Esophagus squamous epithelium (tissue), 4 donors: ENCODE data around the gene GBE1.

ENCODE experiments used
- POLR2A ChIP-seq, 4 donors: fragments of 450-650 bp; IDR thresholded peaks; one replicate each; pipeline ENCODE4 v1.6.1; 2017; ENCODE audit warnings: antibody characterized with exemption in 4 of 4, mild to moderate bottlenecking in 4 of 4, moderate library complexity in 3 of 4
- TF ChIP-seq, protein P1 (sequence below), 6 experiments: fragments of 450-650 bp in 4 of 6; fragments of 200-600 bp in 2 of 6; sonication (generic) in 2 of 6; IDR thresholded peaks; one replicate each; pipeline ENCODE4 v1.5.1; 2016 to 2019; ENCODE audit warnings: antibody characterized with exemption in 6 of 6, mild to moderate bottlenecking in 4 of 6, moderate library complexity in 4 of 6

DNA sequence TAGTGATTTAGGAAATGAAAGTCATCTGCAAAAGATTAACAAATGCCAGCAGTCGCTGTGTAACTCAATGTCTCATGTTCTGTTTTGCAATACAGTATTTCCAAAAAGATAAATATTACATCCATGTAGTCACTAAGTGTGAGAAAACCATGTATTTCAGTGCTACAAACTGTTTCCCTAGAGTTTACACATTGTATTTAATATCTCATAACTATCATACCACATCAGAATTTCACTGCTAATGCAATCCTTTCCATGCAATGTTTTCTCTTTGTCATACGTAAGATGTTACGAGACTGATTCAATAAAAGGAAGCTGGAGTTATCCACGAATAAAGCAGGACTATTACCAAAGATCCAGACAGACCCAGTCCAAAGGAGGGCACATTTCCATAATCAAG is 269.4 kb downstream of the GBE1 start:
- TF ChIP-seq, protein P1, sequence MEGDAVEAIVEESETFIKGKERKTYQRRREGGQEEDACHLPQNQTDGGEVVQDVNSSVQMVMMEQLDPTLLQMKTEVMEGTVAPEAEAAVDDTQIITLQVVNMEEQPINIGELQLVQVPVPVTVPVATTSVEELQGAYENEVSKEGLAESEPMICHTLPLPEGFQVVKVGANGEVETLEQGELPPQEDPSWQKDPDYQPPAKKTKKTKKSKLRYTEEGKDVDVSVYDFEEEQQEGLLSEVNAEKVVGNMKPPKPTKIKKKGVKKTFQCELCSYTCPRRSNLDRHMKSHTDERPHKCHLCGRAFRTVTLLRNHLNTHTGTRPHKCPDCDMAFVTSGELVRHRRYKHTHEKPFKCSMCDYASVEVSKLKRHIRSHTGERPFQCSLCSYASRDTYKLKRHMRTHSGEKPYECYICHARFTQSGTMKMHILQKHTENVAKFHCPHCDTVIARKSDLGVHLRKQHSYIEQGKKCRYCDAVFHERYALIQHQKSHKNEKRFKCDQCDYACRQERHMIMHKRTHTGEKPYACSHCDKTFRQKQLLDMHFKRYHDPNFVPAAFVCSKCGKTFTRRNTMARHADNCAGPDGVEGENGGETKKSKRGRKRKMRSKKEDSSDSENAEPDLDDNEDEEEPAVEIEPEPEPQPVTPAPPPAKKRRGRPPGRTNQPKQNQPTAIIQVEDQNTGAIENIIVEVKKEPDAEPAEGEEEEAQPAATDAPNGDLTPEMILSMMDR (IDR thresholded peaks at IDR 0.05) = no peak
- no peak for TF ChIP-seq POLR2A (IDR thresholded peaks at IDR 0.05)
